HG03095 (cell line): Measurements from ENCODE around the gene AGPAT3.

Experiments
- ATAC-seq: cut with Tn5 transposase; IDR thresholded peaks from one replicate; pipeline ENCODE4 v1.9.1; 2021; ENCODE audit warnings: moderate library complexity; ENCODE audit not compliant: unreplicated experiment

The AGPAT3 gene

DNA sequence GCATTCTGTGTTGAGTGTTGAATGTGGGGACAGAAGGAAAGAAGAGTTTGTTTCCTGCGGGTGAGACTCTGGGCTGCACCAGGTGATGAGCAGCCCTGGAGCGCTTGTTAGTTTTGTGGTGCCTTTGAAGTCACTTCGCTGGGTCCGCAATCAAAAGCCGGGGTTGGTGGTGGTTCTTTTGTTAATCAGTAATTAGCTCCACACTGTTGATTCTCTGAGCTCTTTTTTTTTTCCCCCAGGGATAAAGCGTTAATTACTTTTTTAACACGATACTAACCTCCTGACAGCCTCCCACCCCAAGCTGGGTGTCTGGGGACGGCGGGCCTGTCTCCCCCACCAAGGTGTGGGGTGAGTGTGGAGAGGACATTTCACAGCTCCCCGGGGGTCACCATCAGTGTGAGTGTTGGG, 56.6 kb downstream of the AGPAT3 start:
- no peak for ATAC-seq

- ATAC-seq = no peak
Observed at GRCh38 chr21:43921979-43922945, 57.2 kb downstream of the AGPAT3 start.

DNA sequence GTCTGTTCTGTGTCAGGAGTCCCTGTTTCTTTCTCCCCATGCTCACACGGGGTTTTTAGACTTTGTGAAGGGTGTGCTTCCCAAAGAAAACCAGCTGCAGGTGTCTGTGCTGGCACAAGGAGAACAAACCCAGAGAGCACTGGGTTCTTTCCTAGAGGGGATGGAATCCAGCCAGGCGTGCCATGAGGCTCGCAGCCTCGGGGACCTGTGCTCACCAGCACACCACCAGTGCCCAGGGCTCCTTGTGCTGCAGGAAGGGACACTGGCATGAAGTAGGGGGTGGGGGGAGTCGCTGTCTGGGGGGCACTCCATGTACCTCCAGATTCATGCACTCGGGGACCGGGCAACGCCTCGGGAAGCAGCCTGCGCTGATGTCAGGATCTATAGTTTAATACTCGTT, 57.9 kb downstream of the AGPAT3 start:
- no peak for ATAC-seq

DNA sequence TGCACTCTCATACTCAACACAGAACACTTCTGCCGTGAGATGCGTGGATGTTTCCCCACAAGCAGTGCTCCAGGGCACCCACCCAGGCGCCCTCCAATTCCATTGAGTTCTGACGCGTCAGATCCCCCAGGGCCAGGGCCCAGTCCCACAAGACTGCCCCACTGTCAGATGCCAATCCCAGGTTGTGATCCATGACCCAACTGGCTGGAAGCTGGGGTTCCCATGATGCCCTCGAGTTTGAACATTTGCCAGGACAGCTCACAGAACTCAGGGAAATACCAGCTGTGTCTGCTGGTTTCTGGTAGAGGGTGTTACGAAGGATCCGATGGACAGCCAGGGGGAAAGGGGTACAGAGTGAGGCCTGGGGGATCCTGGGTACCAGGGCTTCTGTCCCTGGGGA, 58.4 kb downstream of the AGPAT3 start:
- no peak for ATAC-seq

DNA sequence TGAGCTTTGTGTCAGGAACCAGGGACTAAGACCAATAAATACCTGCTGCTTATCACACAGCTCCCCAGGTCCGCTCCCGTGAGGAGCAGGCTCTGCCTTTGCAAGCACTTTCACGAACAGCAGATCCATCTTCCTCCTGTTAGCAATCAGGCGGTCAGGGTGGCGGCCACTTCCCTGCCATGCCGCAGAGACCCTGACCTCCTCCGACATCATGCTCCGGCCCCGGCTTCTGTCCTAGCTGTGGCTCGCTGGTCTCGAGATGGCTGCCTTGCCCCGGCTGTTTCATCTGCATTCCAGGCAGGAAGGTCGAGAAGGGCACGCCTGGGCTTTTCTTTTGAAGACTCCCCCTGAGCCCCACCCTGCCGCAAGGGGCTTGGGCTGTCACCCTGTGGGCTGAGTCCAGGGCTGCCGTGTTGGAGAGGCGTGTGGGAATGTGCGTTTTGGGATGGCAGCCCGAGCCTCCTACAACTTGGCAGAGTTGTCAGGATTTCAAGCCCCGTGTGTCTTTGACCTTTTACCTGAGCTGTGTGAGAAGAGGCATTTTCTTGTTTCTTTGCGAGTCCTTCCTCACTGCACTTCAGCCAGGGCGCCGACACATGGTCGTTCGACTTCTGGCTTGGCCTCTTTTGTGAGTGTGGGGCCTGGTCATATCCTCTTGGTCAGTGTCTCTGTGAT, 59.5 kb downstream of the AGPAT3 start:
- no peak for ATAC-seq

DNA sequence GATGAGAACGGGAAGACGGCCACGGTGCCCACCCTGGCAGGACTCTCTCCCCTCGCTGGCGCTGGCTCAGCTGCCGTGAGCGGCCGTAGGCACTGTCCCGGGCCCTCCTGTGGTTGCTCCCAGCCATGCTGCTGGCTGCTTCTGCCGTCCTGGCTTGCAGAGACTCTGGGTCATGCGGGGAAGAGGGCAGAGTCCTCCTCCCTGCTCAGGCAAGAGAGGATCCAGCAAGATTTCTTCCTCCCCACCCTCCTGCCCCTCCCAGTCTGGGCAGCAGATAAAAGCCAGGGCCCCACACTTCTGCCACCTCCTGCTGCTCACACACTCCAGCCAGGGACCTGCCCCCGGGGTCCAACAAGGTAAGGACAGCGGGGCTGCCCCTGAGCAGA, 60.1 kb downstream of the AGPAT3 start:
- no peak for ATAC-seq

GRCh38 chr21:43925609-43926008, 60.6 kb downstream of the AGPAT3 start:
- no peak for ATAC-seq

DNA sequence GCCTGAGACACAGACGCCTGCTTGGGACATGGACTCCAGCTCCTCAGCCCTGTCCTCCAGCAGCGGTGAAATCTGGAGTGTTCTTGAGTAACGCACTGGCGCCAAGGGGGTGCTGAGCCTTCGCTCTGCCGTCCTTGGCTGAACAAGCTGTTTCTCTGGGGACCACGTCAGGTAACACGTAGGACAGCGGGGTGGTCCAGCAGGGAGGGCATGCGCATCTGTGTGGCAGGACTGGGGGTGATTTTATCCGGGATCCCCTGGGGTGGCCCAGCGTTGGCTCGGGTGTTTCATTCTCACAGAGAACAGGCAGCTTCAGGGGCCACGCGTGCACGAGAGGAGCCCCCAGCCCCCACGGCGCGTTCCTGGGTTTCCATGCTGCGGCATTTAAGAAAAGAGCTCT, 61.2 kb downstream of the AGPAT3 start:
- ATAC-seq = no peak

DNA sequence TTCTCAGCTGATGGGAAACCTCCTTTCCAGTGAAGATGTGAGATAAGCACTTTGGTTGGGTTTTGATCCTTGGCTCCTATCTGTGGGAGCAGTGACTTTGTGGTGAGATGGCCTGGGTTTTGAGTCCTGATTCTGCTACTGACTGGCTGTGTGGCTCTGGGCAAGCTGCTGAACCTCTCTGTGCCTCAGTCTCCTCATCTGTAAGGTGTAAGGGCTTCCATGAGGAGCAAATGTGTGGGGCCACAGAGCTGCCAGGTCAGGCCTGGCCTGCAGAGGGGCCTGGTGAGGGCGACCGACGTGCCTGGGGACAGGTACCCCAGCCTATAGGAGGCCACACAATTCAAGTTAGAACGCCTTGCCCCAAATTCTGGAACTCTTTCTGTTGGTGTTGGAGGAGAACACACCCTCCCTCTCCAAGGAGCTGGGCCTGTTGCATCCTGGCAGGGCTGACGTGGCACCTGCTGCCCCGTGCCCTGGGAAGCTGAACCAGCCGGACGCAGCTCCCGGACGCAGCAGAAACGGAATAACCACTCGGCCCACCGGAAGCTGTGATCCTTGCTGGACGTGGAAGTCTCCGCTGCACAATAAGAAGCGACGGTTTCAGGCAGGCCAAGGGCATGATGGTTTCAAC, 62.7 kb downstream of the AGPAT3 start:
- no peak for ATAC-seq

GRCh38 chr21:43928222-43929125, 63.5 kb downstream of the AGPAT3 start:
- no peak for ATAC-seq

GRCh38 chr21:43929217-43929971, 64.4 kb downstream of the AGPAT3 start:
- no peak for ATAC-seq

DNA sequence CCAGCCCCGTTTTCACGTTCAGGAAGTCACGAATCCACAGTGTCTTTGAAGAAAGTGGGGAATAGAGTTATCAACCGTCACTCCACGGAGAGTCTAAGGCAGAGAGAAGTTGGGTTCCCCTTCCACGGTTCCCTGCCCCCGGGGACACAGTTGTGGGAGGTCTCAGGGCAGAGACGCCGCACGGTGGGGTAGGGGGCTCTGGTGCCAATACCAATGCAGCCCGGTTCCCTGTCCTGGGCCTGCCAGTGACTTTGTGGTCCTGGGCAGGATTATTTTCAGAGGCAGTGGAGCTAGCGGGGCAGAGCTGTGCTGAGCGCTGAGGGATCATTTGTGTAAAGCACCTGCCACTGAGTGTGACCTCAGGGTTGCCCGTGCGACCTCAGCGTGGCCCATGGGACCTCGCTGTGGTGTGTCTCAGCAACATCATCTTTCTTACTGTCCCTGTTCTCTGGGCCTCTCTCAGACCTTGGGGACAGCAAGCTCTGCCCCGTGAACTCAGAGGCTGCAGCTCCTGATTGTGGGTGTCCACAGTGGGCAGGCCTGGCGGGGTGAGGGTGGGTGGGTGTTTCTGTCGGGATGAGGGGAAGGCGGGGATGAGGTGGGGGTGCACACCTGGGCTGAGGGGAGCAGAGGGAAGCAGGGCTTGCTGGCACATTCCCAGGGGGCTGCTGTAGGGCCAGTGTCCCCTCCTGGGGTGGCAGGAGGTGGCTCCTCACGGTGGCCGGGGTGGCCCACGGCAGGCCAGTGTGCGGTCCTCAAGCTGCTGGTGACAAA, 65.2 kb downstream of the AGPAT3 start:
- ATAC-seq = no peak

GRCh38 chr21:43930848-43931375, 65.9 kb downstream of the AGPAT3 start:
- no peak for ATAC-seq

DNA sequence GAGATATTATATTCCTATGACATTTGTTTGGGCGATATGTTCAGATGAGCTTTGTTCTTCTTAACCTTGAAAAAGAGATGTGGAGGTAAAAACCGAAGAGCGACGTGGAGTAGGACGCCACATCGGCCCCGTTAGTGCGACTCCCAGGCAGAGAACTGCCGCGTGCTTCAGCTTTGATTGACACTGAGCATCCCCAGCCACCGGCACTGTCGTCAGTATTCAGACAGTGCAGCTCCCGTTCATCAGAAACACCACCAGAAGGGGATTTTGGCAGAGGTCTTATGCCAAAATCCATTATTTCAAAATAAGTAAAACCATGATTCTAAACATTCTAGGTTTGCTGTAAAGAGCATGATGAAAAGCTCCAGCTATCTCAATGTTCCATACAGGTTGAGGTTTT, 66.5 kb downstream of the AGPAT3 start:
- no peak for ATAC-seq

DNA sequence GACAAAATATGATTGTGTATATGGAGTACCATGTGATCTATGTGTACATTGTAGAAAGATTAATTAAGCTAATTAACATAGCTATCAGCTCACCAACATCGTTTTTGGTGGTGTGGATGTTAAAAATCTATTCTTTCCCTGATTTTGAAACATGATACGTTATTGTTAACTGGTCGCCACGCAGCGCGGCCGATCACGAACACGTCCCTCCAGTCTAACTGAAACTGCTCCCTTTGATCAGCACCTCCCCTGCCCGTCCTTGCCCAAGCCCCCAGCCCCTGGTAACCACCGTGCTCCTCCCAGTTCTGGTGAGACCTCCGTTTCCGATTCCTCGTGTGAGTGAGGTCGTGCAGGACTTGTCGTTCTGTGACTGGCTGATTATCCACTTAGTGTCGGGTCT, 67.0 kb downstream of the AGPAT3 start:
- no peak for ATAC-seq

GRCh38 chr21:43933199-43933598, 68.2 kb downstream of the AGPAT3 start:
- no peak for ATAC-seq

DNA sequence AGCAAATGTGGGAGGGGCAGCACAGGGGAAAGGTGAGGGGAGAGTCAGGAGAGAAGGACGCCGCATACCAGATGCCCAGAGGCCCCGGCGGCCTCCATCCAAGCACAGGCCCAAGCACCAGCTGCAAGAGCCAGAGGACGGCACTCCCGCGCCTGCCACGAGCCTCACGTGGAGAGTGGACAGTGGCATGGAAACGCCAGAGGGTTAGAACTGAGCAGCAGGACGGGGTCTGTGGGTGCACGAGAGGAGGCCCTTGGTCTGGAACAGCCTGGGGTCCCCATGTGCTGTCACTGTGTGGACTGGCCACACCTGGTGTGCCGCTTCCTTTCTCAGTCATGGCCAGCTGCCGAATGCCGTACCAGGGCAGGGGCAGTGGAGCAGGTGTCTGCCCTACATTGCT, 68.7 kb downstream of the AGPAT3 start:
- ATAC-seq = no peak

DNA sequence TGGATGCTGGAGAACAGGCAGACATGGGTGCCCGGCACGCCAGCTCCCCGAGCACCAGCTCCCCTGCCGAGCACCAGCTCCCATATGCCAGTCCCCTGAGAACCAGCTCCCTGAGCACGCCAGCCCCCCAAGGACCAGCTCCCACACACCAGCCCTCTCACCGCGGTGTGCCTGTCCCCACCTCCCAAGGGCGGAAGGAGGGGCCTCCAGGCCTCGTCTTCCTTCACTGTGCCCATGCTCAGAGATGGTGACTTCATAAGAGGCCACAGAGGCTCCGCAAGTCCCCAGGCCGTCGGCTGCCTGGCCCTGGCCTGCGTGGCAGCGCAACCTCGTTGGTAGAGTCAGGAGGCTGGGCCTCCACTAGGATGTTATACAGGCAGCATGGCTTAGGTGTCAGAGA, 69.1 kb downstream of the AGPAT3 start:
- no peak for ATAC-seq
